ENCODE data around the gene RPRD1A.

Gene RPRD1A

GRCh38 chr18:36006997-36007396 lies 60.4 kb downstream of the RPRD1A start:
- TF ChIP-seq CTCF (conservative IDR thresholded peaks at IDR 0.05): no peak
- no peak overlapping the region for H3K27ac ChIP-seq

GRCh38 chr18:35999925-36000324 lies 67.4 kb downstream of the RPRD1A start:
- TF ChIP-seq CTCF (conservative IDR thresholded peaks at IDR 0.05): no peak

GRCh38 chr18:35998967-35999366 lies 68.4 kb downstream of the RPRD1A start:
- no peak overlapping the region for H3K27ac ChIP-seq
- TF ChIP-seq CTCF (conservative IDR thresholded peaks at IDR 0.05): peak; percentile 56

More at GRCh38 chr18:35999925-36000324, 67.4 kb downstream of the RPRD1A start:
- no peak overlapping the region for H3K27ac ChIP-seq

GRCh38 chr18:35993013-35993412 lies 74.3 kb downstream of the RPRD1A start:
- TF ChIP-seq CTCF (conservative IDR thresholded peaks at IDR 0.05): no peak
- H3K27ac ChIP-seq: no peak overlapping the region

- no peak overlapping the region for H3K27ac ChIP-seq
- TF ChIP-seq CTCF (conservative IDR thresholded peaks at IDR 0.05): no peak
Measured at GRCh38 chr18:35991696-35992095, 75.7 kb downstream of the RPRD1A start.

GRCh38 chr18:35983818-35984217 lies 83.5 kb downstream of the RPRD1A start:
- no peak overlapping the region for H3K27ac ChIP-seq

GRCh38 chr18:35983147-35983546 lies 84.2 kb downstream of the RPRD1A start:
- no peak overlapping the region for H3K27ac ChIP-seq

More at GRCh38 chr18:35983818-35984217, 83.5 kb downstream of the RPRD1A start:
- TF ChIP-seq CTCF (conservative IDR thresholded peaks at IDR 0.05): no peak

More at GRCh38 chr18:35983147-35983546, 84.2 kb downstream of the RPRD1A start:
- TF ChIP-seq CTCF (conservative IDR thresholded peaks at IDR 0.05): no peak
